ENCODE measurements around the gene GJA3.

DNA sequence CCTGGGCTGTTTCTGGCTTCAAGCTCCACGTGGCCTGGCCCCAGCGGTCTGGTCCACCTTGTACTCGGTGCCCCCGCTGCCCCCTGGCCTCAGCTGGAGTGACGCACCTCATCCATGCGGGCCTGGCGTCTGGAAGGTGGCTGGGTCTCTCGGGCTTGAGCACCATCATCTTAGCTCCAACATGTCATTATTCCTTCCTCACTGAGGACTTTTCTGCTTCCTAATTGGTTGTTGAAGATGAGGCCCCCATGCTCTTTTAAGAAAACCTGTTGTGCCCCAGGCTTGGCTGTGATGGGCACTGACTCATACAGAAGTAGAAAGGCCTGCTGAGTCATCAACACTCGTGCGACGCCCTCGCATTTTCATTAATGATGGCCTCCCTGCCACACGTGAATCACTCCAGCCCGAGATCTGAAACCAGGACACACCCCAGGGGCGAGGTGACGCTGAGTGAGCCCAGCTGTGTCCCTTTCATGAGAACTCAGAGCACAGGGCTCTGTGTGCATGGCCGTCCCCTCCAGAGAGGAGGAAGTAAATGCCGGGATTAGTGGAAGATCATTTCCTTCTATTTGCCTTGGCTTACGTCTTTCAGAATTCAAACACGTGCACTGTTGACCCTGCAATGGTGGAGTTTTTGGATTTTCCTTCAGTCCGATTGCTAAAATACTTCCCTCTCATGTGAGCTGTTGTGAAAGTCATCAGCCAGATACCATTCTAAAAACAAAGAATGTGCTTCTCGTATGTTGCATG, 14.0 kb upstream of the GJA3 start:
- TF ChIP-seq, protein P1, sequence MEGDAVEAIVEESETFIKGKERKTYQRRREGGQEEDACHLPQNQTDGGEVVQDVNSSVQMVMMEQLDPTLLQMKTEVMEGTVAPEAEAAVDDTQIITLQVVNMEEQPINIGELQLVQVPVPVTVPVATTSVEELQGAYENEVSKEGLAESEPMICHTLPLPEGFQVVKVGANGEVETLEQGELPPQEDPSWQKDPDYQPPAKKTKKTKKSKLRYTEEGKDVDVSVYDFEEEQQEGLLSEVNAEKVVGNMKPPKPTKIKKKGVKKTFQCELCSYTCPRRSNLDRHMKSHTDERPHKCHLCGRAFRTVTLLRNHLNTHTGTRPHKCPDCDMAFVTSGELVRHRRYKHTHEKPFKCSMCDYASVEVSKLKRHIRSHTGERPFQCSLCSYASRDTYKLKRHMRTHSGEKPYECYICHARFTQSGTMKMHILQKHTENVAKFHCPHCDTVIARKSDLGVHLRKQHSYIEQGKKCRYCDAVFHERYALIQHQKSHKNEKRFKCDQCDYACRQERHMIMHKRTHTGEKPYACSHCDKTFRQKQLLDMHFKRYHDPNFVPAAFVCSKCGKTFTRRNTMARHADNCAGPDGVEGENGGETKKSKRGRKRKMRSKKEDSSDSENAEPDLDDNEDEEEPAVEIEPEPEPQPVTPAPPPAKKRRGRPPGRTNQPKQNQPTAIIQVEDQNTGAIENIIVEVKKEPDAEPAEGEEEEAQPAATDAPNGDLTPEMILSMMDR (conservative IDR thresholded peaks at IDR 0.05) = no peak
- no peak for TF ChIP-seq EZH2 (IDR thresholded peaks at IDR 0.05; ENCODE audit: low read depth)

Measured in PC-9 (cell line).